HepG2 (cell line): ENCODE measurements around the gene STIP1. TPM values are rescaled to one million over a fixed set of nuclear protein-coding genes. Genes with fewer than 3 reads are reported as not detected.
A peak's percentile ranks its signal among the peaks of the same experiment; 100 is the strongest.

ENCODE experiments used
- ATAC-seq: fragments of 200-7000 bp; cut with Tn5 transposase; 3 replicates; pipeline ENCODE4 v1.9.1; 2020; ENCODE audit warnings: mild to moderate bottlenecking, moderate library complexity
- BruUV-seq: library from RNA; stranded (reverse); fragments of 400-500 nt; replicated peaks from 2 replicates; lab custom pipeline; 2021; lab: Mats Ljungman, UMichigan
- CTCF ChIA-PET: fragments of 300-600 bp; formaldehyde crosslinking; extraction: SDS; loops from one replicate; lab custom pipeline; 2021; ENCODE audit warnings: low total read pairs, inconsistent platforms, low intra/inter-chr PET ratio; lab: Yijun Ruan, JAX
- POLR2A ChIA-PET: fragments of 350-600 bp; sonication (Branson Sonifier 250); formaldehyde crosslinking; loops from one replicate; lab custom pipeline; 2020; ENCODE audit warnings: antibody characterized with exemption, inconsistent platforms; lab: Yijun Ruan, JAX
- DNase-seq: peaks from one replicate; pipeline ENCODE4 v3.0.0-alpha.2; 2015; ENCODE audit warnings: low spot score
- FAIRE-seq: peaks from 3 replicates; lab custom pipeline; 2011; peaks lifted over from hg19 to GRCh38; lab: Jason Lieb, UNC
- H2AFZ ChIP-seq: one replicate; pipeline ENCODE4 v1.6.1; 2011; ENCODE audit warnings: low read length, inconsistent platforms
- H3K27ac ChIP-seq: fragments of 300-600 bp; 3 replicates; pipeline ENCODE4 v1.8.0; 2011; ENCODE audit warnings: mixed run types, mild to moderate bottlenecking, mixed read lengths, low read length, inconsistent platforms; ENCODE audit not compliant: insufficient read depth; ENCODE audit errors: extremely low read length
- H3K27me3 ChIP-seq, 2 experiments: fragments of 200-600 bp in 1 of 2; 2 replicates in 1 of 2; 3 replicates in 1 of 2; pipeline versions ENCODE4 v1.6.0 to v1.8.0; 2011; ENCODE audit warnings: low read length in 2 of 2, mild to moderate bottlenecking in 2 of 2, moderate library complexity in 2 of 2, inconsistent platforms in 1 of 2; ENCODE audit not compliant: insufficient read depth in 2 of 2, control insufficient read depth in 1 of 2
- H3K36me3 ChIP-seq, 2 experiments: fragments of 200-600 bp in 1 of 2; replicated peaks in 1 of 2; 2 replicates in 1 of 2; 3 replicates in 1 of 2; pipeline versions ENCODE4 v1.5.1 to v1.8.0; 2011; ENCODE audit warnings: low read length in 2 of 2, inconsistent platforms in 1 of 2; ENCODE audit not compliant: insufficient read depth in 2 of 2, control insufficient read depth in 1 of 2
- H3K4me1 ChIP-seq: 2 replicates; pipeline ENCODE4 v1.5.1; 2012; ENCODE audit warnings: low read length, inconsistent platforms; ENCODE audit not compliant: insufficient read depth
- H3K4me2 ChIP-seq: 2 replicates; pipeline ENCODE4 v1.6.0; 2011; ENCODE audit warnings: low read depth, low read length, inconsistent platforms
- H3K4me3 ChIP-seq, 3 experiments: fragments of 200-600 bp in 1 of 3; sonication (generic), shearing (Covaris generic) in 1 of 3; replicated peaks in 1 of 3; 2 replicates each; pipeline ENCODE4 v1.5.1; 2011 to 2016; ENCODE audit warnings: low read length in 3 of 3, inconsistent platforms in 2 of 3, low read depth in 2 of 3, mild to moderate bottlenecking in 2 of 3, control low read depth in 1 of 3, mixed read lengths in 1 of 3; ENCODE audit not compliant: insufficient read depth in 1 of 3
- H3K79me2 ChIP-seq: one replicate; pipeline ENCODE4 v1.6.1; 2011; ENCODE audit warnings: low read length, inconsistent platforms; ENCODE audit not compliant: insufficient read depth
- H3K9ac ChIP-seq: 2 replicates; pipeline ENCODE4 v1.6.0; 2011; ENCODE audit warnings: mild to moderate bottlenecking, low read depth, low read length, inconsistent platforms; ENCODE audit not compliant: insufficient read depth
- H3K9me3 ChIP-seq: 2 replicates; pipeline ENCODE4 v1.5.1; 2012; ENCODE audit warnings: mild to moderate bottlenecking, low read length
- H4K20me1 ChIP-seq: 2 replicates; pipeline ENCODE4 v1.6.0; 2011; ENCODE audit warnings: inconsistent platforms, mild to moderate bottlenecking, low read length, moderate library complexity; ENCODE audit not compliant: insufficient read depth
- CENPBD1 ChIP-seq: sonication (generic); formaldehyde crosslinking; IDR thresholded peaks from 2 replicates; pipeline ENCODE4 v1.8.0; 2022; ENCODE audit warnings: missing genetic modification reagents, low read depth, mild to moderate bottlenecking, borderline replicate concordance
- FOXO4 ChIP-seq: sonication (generic); formaldehyde crosslinking; conservative IDR thresholded peaks from 2 replicates; pipeline ENCODE4 v1.8.1; 2023; ENCODE audit warnings: missing genetic modification reagents
- IRF1 ChIP-seq: sonication (generic); formaldehyde crosslinking; IDR thresholded peaks from 2 replicates; pipeline ENCODE4 v1.4.0; 2020; ENCODE audit warnings: low read depth, mild to moderate bottlenecking, missing genetic modification reagents
- MTA3 ChIP-seq: sonication (generic); formaldehyde crosslinking; IDR thresholded peaks from 2 replicates; pipeline ENCODE4 v1.4.0; 2020; ENCODE audit warnings: missing genetic modification reagents
- NFYB ChIP-seq: sonication (generic); formaldehyde crosslinking; IDR thresholded peaks from 2 replicates; pipeline ENCODE4 v1.4.0; 2020; ENCODE audit warnings: missing genetic modification reagents
- NR2F1 ChIP-seq, 2 experiments: fragments of 450-650 bp in 1 of 2; formaldehyde crosslinking in 1 of 2; IDR thresholded peaks; 2 replicates each; pipeline versions ENCODE4 v1.5.0 to v1.6.1; 2016 to 2020; ENCODE audit warnings: mild to moderate bottlenecking in 1 of 2, missing compliant biosample characterization in 1 of 2, missing genetic modification reagents in 1 of 2, moderate library complexity in 1 of 2
- RNF219 ChIP-seq: sonication (generic); formaldehyde crosslinking; IDR thresholded peaks from 2 replicates; pipeline ENCODE4 v1.5.0; 2020; ENCODE audit warnings: mild to moderate bottlenecking, missing genetic modification reagents
- THYN1 ChIP-seq: sonication (generic); formaldehyde crosslinking; IDR thresholded peaks from 2 replicates; pipeline ENCODE4 v1.8.1; 2023; ENCODE audit warnings: low read depth, mild to moderate bottlenecking, moderate library complexity, missing genetic modification reagents, borderline replicate concordance
- TMF1 ChIP-seq: sonication (generic); formaldehyde crosslinking; IDR thresholded peaks from 2 replicates; pipeline ENCODE4 v1.8.1; 2022; ENCODE audit warnings: low read depth, missing genetic modification reagents
- U2AF2 ChIP-seq: fragments of 200-400 bp; formaldehyde crosslinking; IDR thresholded peaks from 2 replicates; pipeline ENCODE4 v1.6.1; 2017; ENCODE audit warnings: low read depth, mild to moderate bottlenecking, low read length
- ZBTB10 ChIP-seq: sonication (generic); formaldehyde crosslinking; IDR thresholded peaks from 2 replicates; pipeline ENCODE4 v1.4.0; 2020; ENCODE audit warnings: missing genetic modification reagents, borderline replicate concordance
- ZNF256 ChIP-seq: sonication (generic); formaldehyde crosslinking; conservative IDR thresholded peaks from 2 replicates; pipeline ENCODE4 v1.4.0; 2020; ENCODE audit warnings: missing genetic modification reagents
- ZNF264 ChIP-seq: sonication (generic); formaldehyde crosslinking; IDR thresholded peaks from 2 replicates; pipeline ENCODE4 v1.4.0; 2020; ENCODE audit warnings: missing genetic modification reagents
- ZNF468 ChIP-seq: sonication (generic); formaldehyde crosslinking; IDR thresholded peaks from 2 replicates; pipeline ENCODE4 v1.8.0; 2022; ENCODE audit warnings: mild to moderate bottlenecking, moderate library complexity, missing genetic modification reagents
- ZNF713 ChIP-seq: sonication (generic); formaldehyde crosslinking; IDR thresholded peaks from 2 replicates; pipeline ENCODE4 v1.4.0; 2020; ENCODE audit warnings: mild to moderate bottlenecking, missing genetic modification reagents
- WGBS: methylation state at CpG from one replicate; pipeline ENCODE4 v1.1.6; 2017; ENCODE audit warnings: low lambda C conversion rate; 5-methylcytosine and 5-hydroxymethylcytosine counted together
- in situ Hi-C: cut with HindIII; loops from 2 replicates; pipeline ENCODE4 v1.10.0; 2017; ENCODE audit warnings: low pct_unique_long_range_greater_than_20kb; ENCODE audit not compliant: extremely low pct_ligation_motif_present
- intact Hi-C: fragments of 100-400 bp; cut with micrococcal nuclease; formaldehyde crosslinking; loops from one replicate; pipeline ENCODE4 v1.10.0; 2022; ENCODE audit not compliant: unreplicated experiment
- polyA plus RNA-seq, 8 experiments: library from polyadenylated mRNA; depleted of rRNA in 3 of 8; stranded (reverse) in 7 of 8; unstranded in 1 of 8; fragments of >200 nt; fragmentation: Illumina TruSeq in 4 of 8; extraction: Trizol in 4 of 8; gene quantifications; 2 replicates each; pipeline versions ENCODE4 v1.2.1 to v1.2.3, GENCODE V29; 2011 to 2016; ENCODE audit warnings: low read depth in 4 of 8, missing spikeins in 1 of 8, mixed read lengths in 1 of 8; ENCODE audit not compliant: insufficient read depth in 1 of 8
- total RNA-seq, 5 experiments: library from RNA; depleted of rRNA; stranded (reverse); fragments of >200 nt; fragmentation: Illumina TruSeq; extraction: Trizol; gene quantifications; 2 replicates each; pipeline ENCODE4 v1.2.3, GENCODE V29; 2016; ENCODE audit warnings: low read depth in 1 of 5

STIP1 gene
- total and polyA plus RNA-seq, 2 of the 13 experiments (the other 11 are each of a cell fraction or from before 2014, with no cell fraction given) = 81.1 to 217 TPM

- H3K4me2 ChIP-seq = peak within 1 kb of the TSS; percentile 100
- no peaks in the 10 kb centered on the region; a peak in 1 of 5 replicates for H3K27me3 ChIP-seq
- intact Hi-C loops = loop anchor here (5.0 kb wide), 1 partner anchor 55 kb away; the partner anchor contains the start of gene CATSPERZ
- H4K20me1 ChIP-seq = no peaks in the 10 kb centered on the region
- H3K27ac ChIP-seq = peak within 1 kb of the TSS; percentile 83
- peak; percentile 80 for DNase-seq
- H2AFZ ChIP-seq = no peak within 1 kb of the TSS
- H3K9me3 ChIP-seq = no peaks in the 10 kb centered on the region
- 0% methylated on average over 22 of the region's 74 CpGs for WGBS
- BruUV-seq = no TSS peak
- peaks cover 69% of the 10 kb centered on the region for H3K4me1 ChIP-seq
- CTCF ChIA-PET = no interaction called here
- in situ Hi-C loops = no loop called here
- FAIRE-seq = no peak
- H3K79me2 ChIP-seq = peaks cover 31% of the 10 kb centered on the region
- peaks cover 0 to 11% of the 10 kb centered on the region in 2 experiments; a peak in 2 of 5 replicates for H3K36me3 ChIP-seq
- H3K9ac ChIP-seq = peak within 1 kb of the TSS; percentile 81
- POLR2A ChIA-PET = interaction anchor here (1.2 to 8.3 kb wide), 6 partner anchors 10 to 70 kb away, joined by 5 to 113 read pairs (median 12); partner anchors contain the start of genes NUDT22, PRDX5, STIP1 and TRMT112
- peak; percentile 71 for ATAC-seq
- peak within 1 kb of the TSS; percentile 79 to 95 (median 84) for H3K4me3 ChIP-seq
- no peak for TF ChIP-seq MTA3 (CRISPR knock-in tag)
- no peak for TF ChIP-seq ZBTB10 (CRISPR knock-in tag)
- no peak; the same call in 1 of the 2 replicates for TF ChIP-seq TMF1 (CRISPR knock-in tag)
- no peak for TF ChIP-seq THYN1 (CRISPR knock-in tag)
- TF ChIP-seq CENPBD1 (CRISPR knock-in tag) = no peak
- peak; percentile 41; the same call in 1 of the 2 replicates for TF ChIP-seq NFYB (CRISPR knock-in tag)
- no peak for TF ChIP-seq ZNF256
- TF ChIP-seq ZNF468 = no peak
- TF ChIP-seq NR2F1 (CRISPR knock-in tag; IDR thresholded peaks at IDR 0.05) = no peak
- no peak for TF ChIP-seq RNF219 (CRISPR knock-in tag)
- TF ChIP-seq FOXO4 (CRISPR knock-in tag) = no peak
- TF ChIP-seq ZNF264 (CRISPR knock-in tag) = no peak
- TF ChIP-seq IRF1 (CRISPR knock-in tag) = no peak
- no peak for TF ChIP-seq U2AF2
- 0 out of 2 replicates have a peak, but pooled peaks have one; percentile 33 for TF ChIP-seq ZNF713 (CRISPR knock-in tag)
Observed at GRCh38 chr11:64246871-64247728, 61.1 kb downstream of the STIP1 start, which contains the start of gene PPP1R14B. Gene PPP1R14B (minus strand): TSS chr11:64246943. CDS start chr11:64246673, 270 bp downstream.
